CD4-positive, alpha-beta T cell treated with Interleukin-15 for 4 hours (primary cell): ENCODE data around the gene KMT2A.
"Not testable (repeated sequence)": the region's sequence is repeated elsewhere in the genome, so short reads cannot be mapped to it uniquely, and the experiment has no call there.

Experiments
- DNase-seq: peaks from one replicate; pipeline ENCODE4 v3.0.0-alpha.2; 2020; ENCODE audit warnings: low spot score

The KMT2A gene

DNA sequence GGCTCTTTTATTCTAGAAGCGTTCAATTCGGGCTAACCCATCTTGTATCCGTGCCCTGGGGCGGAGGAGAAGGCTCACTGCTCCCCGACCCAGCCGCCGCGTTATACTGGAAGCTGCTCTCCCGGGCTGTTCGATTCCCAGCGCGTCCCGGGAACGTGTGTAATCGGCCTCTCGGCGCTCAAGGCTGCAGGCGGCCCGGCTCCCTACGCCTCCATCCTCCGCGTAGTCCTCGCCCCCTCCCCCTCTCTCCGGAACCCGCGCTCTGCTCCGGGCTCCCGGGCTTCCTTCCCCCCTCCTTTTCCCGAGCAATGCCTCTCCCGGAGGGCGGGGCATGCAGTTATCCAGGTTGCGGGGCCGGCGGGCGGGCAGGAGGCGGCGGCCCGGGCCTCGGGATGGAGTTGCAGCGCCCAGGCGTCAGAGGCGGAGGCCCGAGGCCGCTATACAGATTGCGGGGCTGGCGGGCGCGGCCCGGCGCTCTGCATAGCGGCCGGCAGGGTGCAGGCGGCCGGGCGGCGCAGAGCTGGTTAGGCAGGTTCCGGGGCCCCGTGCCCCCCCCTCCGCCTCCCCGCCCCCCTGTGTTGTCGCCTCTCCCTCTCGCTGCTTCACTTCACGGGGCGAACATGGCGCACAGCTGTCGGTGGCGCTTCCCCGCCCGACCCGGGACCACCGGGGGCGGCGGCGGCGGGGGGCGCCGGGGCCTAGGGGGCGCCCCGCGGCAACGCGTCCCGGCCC, at the start of gene KMT2A:
Gene KMT2A (plus strand): TSS at position 600 of the 732 bp plus-strand sequence. CDS start 21 bp downstream, at position 621.
- peak; percentile 94 for DNase-seq

DNA sequence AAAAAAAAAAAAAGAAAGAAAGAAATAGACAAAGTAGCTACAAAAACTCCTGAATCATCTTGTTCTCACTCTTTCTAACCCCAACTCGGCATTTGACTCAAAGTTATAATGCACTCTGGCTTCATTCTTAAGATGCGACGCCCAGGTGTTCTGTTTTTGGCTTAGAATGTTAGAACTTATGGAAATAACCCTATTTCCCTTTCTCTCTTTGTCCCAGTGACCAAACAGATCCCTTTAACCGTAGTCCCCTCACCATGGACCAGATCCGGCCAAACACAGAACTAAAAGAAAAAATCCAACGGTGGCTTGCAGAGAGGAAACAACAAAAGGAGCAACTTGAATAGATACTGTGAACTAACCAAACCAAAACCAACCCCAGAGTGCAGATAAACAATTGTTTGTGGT, 40.2 kb upstream of the KMT2A start:
- DNase-seq, result peak; percentile 10

DNA sequence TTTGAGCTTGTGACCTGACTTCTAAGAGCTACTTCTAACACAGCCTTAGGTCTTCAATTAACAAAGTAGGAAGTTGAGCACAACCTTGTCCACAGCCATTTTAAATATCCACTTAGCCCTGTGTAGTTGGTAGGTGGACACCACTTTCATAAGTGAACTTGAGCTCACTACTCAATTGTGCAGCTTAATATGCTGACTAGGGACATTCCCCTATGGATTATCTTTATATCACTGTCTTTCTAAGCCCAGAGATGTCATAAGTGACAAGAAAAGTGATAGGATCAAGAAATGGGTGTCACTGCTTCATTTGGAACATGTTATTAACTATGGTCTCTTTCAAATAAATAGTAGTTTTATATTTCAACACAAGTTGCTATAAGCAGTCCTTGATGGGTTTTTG, 38.8 kb upstream of the KMT2A start:
- DNase-seq, result no peak

DNA sequence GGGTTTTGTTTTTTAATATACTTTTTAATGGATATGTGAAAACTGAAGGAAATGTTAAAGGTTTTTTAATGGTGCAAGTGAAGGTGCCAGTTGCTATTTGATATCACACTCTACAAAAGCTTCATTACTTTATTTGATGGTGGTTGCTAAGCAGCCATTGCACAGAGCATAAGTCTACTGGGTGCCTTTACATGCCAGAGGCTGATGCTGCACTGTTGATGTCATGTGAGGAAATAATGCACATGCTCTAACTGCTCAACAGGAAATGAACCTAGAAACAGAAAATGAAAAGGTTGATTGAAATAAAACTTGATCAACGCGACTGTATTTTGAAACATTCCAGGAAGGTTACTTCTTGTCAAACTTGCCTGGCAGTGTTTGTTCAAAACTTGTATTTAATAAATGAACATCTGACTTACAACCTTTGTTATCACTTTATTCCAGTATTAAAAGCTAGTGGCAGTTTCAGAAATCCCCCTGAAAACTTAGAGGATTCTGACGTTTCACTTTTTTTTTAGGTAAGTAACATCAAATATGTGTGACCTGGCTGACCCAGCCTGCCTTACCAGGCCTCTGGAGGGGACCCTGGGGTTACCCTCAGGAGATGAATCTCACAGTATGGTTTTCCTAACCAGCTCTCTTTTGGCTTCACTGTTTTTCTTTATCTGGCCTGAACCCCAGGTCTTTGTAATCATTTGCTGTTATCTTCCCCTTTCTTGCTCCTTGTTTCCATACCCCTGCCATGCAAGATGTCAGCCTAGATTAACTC, 37.3 kb upstream of the KMT2A start:
- DNase-seq, result peak; percentile 80

DNA sequence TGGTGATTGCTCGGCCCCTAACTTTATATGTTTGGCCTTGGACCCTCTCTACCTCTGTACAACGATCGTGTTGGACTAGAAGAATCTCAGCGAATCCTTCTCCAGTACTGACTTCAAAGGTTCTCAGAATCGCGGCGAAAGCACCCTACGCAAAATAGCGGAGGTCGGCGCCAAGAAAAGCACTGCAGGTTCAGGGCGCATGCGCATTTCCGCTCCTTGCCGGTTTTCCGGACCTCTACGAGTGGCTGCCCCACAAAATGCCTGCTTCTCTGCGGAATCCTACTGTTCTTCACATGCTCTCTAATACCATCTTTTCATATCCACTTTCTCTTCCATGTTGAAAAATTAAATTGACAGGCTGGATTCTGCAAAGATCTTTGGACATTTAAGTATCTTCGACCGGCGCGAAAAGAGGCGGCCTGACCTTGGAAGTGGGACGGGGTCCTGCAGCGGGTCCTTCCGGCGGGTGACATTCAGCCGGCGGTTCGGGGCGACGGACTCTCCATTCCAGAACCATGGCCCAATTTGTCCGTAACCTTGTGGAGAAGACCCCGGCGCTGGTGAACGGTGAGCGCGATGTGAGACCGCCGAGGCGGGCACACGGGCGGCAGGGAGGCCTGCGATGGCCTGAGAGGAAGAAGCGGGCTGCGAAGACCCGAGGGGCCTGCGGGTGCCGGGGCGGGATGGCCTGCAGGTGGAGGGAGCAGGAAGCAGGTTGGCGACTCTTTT, 35.0 kb upstream of the KMT2A start, which contains the start of gene ATP5MG:
Gene ATP5MG (plus strand): TSS at position 456 of the 729 bp plus-strand sequence. CDS start 60 bp downstream, at position 516.
- DNase-seq, result peak; percentile 93

DNA sequence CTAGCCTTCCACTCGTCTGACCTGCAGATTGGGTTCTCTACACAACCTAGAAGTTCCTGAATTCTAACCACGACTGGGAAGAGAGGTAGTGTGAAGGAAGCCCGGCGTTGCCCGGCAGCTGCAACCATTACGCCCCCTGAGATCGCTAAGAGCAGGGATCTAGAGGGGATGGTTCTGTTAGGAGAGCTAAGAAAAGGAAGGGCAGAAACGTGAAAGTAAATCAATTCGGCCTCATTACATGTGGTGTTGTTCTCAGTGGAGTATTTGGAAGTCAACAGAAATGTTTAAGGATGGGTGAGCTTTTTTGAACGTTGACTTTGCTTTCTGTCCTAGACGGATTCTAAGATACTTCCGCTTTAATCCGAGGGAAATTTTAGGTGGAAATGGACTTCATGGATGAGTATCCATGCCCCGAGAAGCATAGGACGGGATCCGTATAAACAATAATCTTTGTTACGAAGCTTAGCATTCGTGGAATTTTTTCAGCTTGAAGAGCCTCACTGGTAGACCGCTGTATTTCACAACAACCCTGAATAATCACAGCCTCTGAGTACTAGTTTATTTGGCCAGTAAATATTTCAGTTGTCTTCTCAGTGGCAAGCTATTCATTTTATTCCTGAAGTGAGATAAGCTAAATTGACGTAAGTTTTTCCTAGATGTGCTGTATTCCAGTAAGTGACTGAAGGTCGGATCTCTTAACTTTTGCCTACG, 34.3 kb upstream of the KMT2A start:
- DNase-seq, result no peak

DNA sequence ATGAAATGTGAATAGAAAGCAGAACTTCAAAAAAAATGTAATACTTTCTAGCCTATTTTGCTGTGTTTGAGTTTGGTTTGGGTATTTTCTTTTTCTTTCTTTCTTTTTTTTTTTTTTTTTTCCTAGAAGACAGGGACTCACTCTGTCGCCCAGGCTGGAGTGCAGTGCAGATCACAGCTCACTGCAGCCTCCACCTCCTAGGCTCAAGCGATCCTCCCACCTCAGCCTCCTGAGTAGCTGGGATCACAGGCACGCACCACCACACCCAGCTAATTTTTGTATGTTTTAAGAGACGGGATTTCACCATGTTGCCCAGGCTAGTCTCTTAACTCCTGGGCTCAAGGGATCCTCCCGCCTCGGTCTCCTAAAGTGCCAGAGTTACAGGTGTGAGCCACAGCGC, 33.7 kb upstream of the KMT2A start:
- not testable (repeated sequence) for DNase-seq

DNA sequence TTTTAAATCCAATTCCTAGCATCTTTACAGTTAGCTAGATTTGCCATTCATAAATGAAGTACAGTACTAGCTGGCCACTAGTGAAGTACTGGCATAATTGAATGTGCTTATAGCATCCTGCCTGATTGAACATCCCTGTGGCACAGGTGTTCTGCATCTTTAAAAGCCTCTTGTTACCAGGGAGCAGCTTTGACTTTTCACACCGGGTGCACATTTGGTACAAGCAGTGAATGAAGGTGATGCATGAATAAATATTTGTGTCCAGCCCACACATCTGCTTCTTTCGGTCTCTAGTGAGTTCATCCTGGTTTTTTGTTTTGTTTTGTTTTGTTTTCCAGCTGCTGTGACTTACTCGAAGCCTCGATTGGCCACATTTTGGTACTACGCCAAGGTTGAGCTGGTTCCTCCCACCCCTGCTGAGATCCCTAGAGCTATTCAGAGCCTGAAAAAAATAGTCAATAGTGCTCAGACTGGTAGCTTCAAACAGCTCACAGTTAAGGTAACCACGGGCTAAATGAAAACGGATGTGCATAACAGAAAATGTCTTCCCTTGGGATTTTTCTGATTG, 29.6 kb upstream of the KMT2A start:
- no peak for DNase-seq

DNA sequence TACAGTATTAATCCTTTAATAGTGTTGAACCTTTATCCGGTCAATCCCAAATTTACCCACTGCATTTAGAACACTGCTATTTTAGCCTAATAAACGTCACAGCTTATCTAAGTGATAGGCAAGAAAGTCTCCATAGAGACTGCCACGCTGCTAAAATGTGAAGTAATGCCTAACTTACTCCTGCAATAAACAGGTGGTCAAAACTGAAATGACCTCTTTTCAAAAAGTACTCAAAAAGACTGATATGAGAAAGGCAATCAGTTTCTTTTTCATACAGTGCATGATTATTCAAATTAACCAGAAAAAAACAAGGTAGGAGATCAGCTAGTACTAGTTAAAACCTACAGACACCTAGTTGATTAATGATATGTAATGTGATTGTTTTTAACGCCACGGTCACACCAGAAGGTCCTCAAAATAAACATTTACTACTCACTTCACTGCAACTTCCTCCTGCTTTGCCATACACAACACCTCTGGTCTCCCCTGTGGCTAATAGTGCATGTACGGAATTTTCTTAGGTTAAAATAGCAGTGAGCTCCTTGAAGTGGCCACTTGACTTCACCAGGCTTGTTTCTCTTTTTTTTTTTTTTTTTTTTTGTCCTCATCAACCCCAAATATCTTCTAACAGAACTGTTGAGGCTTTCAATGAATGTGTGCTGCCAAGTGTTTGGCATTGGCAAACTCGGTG, 26.1 kb upstream of the KMT2A start:
- no peak for DNase-seq

DNA sequence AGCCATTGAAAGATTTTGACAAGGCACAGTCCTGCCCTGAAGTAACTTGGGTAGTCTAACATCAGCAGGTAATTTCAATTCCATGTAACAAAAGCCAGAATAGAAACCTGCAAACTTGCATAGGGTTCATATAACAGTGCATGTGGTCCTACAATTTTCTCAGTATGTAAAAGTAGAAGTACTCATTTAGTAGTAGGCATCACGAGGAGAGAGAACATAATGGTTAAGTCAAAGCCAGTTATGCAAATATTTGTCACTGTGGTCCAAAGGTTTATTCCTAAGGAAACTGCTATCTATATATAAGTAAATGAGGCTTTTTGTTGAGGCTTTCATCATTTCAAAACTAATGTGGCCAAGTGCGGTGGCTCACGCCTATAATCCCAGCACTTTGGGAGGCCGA, 24.8 kb upstream of the KMT2A start:
- DNase-seq, result no peak

DNA sequence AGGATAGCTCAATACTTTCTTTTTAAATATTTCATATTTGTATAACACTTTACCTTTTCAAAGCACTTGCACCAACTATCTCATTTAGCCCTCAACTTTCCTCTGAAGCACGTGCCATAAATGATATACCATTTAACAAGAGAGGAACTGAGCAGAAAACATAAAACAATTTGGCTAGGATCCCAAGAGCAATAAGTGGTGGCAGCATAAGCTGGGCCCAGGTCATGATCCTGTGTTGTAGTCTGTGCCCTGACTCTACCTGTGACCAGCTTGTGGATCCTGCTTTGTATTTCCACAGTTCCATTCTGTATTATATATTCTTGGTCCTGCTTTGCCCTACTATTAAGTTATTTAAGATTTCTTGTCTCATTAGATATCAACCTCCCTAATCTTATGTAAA, 23.4 kb upstream of the KMT2A start:
- DNase-seq, result no peak

DNA sequence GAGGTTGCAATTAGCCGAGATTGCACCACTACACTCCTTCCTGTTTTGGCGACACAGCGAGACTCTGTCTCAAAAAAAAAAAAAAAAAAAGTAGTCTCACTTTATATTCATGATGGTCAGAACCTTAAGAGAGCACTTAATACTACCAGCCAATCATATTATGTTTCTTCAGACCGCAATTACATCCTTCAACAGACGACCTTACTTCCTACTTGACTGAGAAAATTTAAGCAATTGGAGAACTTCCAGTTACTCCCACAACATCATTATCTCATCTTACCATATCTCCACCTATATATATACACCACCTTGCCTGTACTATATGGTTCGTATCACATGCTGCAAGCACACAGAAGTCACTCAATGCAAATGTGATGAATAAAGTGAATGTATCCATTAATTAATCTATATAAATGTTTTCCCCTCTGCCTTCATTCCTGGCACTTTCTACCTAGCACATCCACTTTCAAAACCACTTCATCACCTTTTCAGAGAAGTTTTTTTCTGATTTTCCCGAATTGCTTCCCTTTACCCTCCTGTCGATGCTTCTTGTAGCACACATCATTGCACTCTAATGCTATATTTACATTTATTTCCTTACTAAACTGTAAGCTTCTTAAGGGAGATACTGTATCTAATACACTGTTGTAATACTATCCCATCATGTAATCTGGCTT, 21.1 kb upstream of the KMT2A start:
- no peak for DNase-seq

DNA sequence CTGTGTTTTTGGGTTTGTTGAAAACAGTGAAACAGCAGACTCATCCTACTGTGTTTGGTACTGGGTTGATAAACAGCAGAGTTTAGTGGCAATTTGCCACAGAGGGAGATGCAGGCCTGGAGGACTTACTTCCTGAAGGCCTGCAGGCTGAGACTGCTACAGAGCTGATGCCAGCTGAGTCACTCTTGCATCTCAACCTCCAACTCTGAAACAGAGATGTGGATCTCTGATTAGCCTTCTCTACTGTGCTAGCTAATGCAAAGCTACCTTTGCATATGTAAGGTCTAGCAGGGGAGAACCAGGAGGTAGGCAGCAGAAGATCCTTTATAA, 20.6 kb upstream of the KMT2A start:
- peak; percentile 33 for DNase-seq

DNA sequence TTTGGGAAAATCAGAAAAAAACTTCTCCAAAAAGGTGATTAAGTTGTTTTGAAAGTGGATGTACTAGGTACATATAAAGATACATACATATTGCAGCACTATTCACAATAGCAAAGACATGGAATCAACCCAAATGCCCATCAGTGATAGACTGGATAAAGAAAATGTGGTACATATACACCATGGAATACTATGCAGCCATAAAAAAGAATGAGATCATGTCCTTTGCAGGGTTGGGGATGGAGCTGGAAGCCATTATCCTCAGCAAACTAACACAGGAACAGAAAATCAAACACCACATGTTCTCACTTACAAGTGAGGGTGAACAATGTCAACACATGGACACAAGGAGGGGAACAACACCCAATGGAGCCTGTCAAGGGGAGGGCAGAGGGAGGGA, 19.4 kb upstream of the KMT2A start:
- not testable (repeated sequence) for DNase-seq

DNA sequence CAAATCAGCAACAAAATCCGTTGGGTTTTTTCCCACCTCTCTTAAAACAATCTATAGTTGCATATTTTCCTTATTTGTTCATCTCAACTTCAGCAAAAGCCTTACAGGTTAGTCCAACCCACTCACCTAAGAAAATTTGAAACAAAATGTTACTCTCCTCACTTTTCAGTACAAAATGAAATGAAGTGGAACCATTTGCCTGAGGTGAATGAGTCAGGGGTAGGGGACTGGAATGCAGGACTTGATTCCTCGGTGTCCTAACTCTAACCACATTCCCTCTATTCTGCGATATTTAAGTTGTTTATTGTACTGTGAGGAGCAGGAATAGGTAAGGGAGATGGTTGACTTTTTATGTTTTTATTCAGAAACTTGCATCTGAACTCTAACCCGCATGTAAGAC, 18.5 kb upstream of the KMT2A start:
- DNase-seq, result no peak

DNA sequence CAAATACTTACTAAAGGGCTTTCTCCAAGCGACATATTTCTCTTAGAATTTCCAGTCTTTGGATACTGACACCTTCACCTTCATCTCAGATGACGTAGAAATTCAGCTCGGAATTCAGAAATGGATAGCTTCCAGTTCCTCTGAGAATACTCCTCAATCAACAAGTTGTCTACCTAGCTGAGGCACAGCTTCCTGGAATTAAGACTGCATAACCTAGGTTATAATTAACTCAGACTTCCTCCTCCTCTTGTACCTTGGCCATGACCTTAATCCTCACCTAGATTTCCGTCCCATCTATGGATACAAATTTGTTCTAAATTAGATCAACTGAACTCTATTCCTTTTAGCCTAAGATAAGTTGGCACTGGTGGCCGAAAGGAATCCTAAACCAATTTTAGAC, 17.5 kb upstream of the KMT2A start:
- DNase-seq, result no peak

DNA sequence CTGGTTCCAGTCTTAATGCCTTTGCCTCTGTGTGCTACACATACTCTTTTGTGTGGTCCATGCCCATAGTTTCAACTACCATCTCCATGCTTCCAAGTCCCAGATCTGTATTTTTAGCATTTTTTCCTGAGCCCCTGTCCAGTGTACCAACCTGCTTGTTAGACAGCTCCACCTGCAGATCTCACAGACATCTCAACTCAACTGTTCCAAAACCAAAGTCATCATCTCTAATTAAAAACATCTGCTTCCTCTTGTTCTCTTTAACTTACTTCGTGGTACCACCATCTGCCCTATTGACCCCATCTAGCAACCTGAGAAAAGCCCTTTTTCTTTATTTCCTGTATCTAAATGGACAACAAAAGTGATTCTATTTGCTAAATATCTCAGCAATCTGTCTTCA, 8.6 kb upstream of the KMT2A start:
- no peak for DNase-seq

DNA sequence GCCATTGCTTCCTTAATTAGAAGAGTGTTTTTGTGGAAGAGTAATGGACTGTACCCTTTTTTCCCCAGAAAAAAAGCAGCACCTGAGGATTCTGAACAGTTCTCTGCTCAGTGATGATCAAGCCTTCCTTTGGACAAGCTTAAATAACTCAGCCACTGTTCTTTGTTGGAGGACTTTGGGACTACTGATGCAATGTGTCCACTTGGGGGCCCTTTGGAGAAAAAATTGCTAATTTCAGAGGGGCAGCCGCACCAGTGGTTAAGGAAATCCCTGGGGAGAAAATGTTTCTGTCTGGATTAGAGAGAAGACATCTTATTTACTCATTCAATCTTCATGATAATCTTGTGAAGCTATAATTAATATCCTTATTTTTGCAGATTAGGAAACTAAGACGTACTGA, 5.3 kb upstream of the KMT2A start:
- no peak for DNase-seq

DNA sequence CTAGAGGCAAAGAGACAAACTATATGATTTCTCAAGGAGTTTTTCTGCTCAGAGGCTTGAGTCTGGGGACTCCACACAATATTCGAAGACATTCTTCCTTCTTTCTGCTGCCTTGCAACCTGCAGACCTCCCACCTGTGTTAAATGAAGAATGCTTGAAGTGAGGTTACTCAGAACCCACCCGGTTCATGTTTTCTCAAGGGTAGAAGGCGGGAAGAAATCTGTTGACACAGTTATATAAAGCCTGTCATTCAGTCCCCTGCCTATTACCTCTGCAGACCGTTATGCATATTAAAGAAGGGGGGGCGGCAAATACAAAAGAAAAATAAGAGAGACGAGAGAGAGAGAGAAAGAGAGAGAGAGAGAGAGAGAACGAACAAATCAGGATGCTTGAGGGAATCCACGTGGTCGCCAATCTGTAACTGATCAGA, 2.2 kb upstream of the KMT2A start:
- peak; percentile 57 for DNase-seq

DNA sequence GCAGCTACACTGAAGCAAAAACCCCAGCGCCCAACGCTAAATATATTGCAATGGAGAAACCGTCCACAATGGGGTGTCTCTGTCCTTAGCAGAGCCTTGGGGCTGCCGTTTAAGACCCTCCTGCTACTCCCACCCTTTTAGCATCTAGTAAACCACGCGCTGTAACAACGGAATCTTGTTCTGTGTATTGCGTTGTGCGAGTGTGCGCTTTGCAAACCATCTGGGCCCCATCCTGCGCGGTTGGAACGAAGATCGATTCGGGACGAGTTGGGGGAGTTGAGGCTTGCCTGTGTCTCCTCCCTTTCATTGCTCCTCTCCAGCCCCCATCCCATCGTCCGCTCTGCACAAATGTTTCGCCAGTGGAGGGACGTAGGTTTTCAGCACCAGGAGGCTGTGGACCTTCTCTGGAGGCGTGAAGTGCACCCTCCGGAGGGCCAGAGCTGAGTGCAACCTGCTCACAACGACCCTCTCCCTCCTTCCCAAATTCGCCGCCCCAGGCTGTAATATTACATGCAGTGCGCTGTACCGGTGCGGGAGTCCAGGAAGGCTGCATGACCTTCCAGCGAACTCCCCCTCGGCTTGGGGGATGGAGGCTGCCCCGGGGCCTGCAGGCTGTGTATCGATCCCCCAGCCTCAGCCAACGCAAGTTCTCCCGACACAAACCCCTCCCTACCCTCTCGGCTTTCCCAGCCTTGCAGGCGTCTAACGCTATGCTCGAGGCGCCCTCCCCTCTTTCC, 1.6 kb upstream of the KMT2A start:
- no peak for DNase-seq
